ENCODE results near the gene GPR142.

DNA sequence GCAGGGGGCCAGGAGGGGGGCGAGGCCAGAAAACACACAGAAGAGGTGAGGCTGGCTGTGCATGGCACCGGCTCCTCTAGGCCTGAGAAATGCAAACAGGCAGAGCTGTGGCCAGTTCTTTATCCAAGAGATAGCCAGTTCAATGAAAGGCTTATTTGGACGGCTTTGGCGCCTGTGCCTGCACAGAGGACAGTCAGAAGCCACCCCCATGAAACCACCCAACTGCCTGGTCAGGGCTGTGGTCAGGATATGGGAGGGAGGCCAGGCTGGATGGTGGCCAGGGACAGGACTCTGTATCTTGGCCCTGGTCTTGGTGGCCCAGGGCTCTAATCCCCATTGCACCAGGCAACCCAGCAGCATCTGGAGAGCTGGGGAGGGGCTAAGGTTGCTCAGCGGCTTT, 40.1 kb downstream of the GPR142 start:
- TF ChIP-seq EP300 (IDR thresholded peaks at IDR 0.05) (no peak), POLR2A (IDR thresholded peaks at IDR 0.05) (no peak), POLR2AphosphoS5 (IDR thresholded peaks at IDR 0.05) (no peak)
- TF ChIP-seq, protein P1, sequence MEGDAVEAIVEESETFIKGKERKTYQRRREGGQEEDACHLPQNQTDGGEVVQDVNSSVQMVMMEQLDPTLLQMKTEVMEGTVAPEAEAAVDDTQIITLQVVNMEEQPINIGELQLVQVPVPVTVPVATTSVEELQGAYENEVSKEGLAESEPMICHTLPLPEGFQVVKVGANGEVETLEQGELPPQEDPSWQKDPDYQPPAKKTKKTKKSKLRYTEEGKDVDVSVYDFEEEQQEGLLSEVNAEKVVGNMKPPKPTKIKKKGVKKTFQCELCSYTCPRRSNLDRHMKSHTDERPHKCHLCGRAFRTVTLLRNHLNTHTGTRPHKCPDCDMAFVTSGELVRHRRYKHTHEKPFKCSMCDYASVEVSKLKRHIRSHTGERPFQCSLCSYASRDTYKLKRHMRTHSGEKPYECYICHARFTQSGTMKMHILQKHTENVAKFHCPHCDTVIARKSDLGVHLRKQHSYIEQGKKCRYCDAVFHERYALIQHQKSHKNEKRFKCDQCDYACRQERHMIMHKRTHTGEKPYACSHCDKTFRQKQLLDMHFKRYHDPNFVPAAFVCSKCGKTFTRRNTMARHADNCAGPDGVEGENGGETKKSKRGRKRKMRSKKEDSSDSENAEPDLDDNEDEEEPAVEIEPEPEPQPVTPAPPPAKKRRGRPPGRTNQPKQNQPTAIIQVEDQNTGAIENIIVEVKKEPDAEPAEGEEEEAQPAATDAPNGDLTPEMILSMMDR (IDR thresholded peaks at IDR 0.05): no peak

Measured in suprapubic skin (tissue), 4 donors.